HEK293T (cell line): ENCODE measurements around the gene WSB1.
"Not testable (repeated sequence)": the region's sequence is repeated elsewhere in the genome, so short reads cannot be mapped to it uniquely, and the experiment has no call there.

Source experiments
- CTCF ChIA-PET: fragments of 350-600 bp; formaldehyde crosslinking; extraction: SDS; loops from one replicate; lab custom pipeline; 2021; ENCODE audit warnings: antibody characterized with exemption, inconsistent platforms; lab: Yijun Ruan, JAX
- POLR2A ChIA-PET: fragments of 350-600 bp; formaldehyde crosslinking; extraction: SDS; loops from one replicate; lab custom pipeline; 2020; ENCODE audit warnings: antibody characterized with exemption, inconsistent platforms; lab: Yijun Ruan, JAX
- DNase-seq: peaks from one replicate; pipeline ENCODE4 v3.0.0; 2012; ENCODE audit warnings: mixed read lengths; ENCODE audit errors: extremely low spot score
- ARNT ChIP-seq: fragments of 450-650 bp; IDR thresholded peaks from 2 replicates; pipeline ENCODE4 v1.6.1; 2017; ENCODE audit warnings: mild to moderate bottlenecking
- BHLHE40 ChIP-seq: fragments of 450-650 bp; IDR thresholded peaks from 2 replicates; pipeline ENCODE4 v1.6.1; 2016; ENCODE audit warnings: mild to moderate bottlenecking, moderate library complexity, borderline replicate concordance
- CTBP1 ChIP-seq: fragments of 450-650 bp; IDR thresholded peaks from 2 replicates; pipeline ENCODE4 v1.6.1; 2016; ENCODE audit warnings: borderline replicate concordance
- ELF4 ChIP-seq: fragments of 450-650 bp; IDR thresholded peaks from 2 replicates; pipeline ENCODE4 v1.6.1; 2017; ENCODE audit warnings: antibody characterized with exemption
- FOXA1 ChIP-seq: fragments of 450-650 bp; IDR thresholded peaks from 2 replicates; pipeline ENCODE4 v1.6.1; 2016; ENCODE audit warnings: mild to moderate bottlenecking
- FOXK2 ChIP-seq: fragments of 450-650 bp; IDR thresholded peaks from 2 replicates; pipeline ENCODE4 v1.6.1; 2016; ENCODE audit warnings: mild to moderate bottlenecking
- FOXM1 ChIP-seq: fragments of 450-650 bp; IDR thresholded peaks from 2 replicates; pipeline ENCODE4 v1.6.1; 2017; ENCODE audit warnings: mild to moderate bottlenecking, borderline replicate concordance
- HDGF ChIP-seq: fragments of 450-650 bp; IDR thresholded peaks from 2 replicates; pipeline ENCODE4 v1.6.1; 2017; ENCODE audit warnings: antibody characterized with exemption, borderline replicate concordance
- L3MBTL2 ChIP-seq: fragments of 450-650 bp; conservative IDR thresholded peaks from 2 replicates; pipeline ENCODE4 v1.6.1; 2016; ENCODE audit warnings: mild to moderate bottlenecking
- LEF1 ChIP-seq: fragments of 450-650 bp; IDR thresholded peaks from 2 replicates; pipeline ENCODE4 v1.6.1; 2017; ENCODE audit warnings: mild to moderate bottlenecking, borderline replicate concordance
- NFRKB ChIP-seq: fragments of 450-650 bp; IDR thresholded peaks from 2 replicates; pipeline ENCODE4 v1.6.1; 2016; ENCODE audit warnings: mild to moderate bottlenecking, moderate library complexity
- SP1 ChIP-seq: fragments of 450-650 bp; IDR thresholded peaks from 2 replicates; pipeline ENCODE4 v1.6.1; 2017
- SUZ12 ChIP-seq: fragments of 450-650 bp; IDR thresholded peaks from 2 replicates; pipeline ENCODE4 v1.6.1; 2016; ENCODE audit warnings: mild to moderate bottlenecking
- TARDBP ChIP-seq: fragments of 450-650 bp; IDR thresholded peaks from 2 replicates; pipeline ENCODE4 v1.6.1; 2016
- ZNF384 ChIP-seq: fragments of 450-650 bp; IDR thresholded peaks from 2 replicates; pipeline ENCODE4 v1.6.1; 2016
- TF ChIP-seq, protein P1 (sequence below): fragments of 450-650 bp; IDR thresholded peaks from 2 replicates; pipeline ENCODE4 v1.6.1; 2016

Gene WSB1

DNA sequence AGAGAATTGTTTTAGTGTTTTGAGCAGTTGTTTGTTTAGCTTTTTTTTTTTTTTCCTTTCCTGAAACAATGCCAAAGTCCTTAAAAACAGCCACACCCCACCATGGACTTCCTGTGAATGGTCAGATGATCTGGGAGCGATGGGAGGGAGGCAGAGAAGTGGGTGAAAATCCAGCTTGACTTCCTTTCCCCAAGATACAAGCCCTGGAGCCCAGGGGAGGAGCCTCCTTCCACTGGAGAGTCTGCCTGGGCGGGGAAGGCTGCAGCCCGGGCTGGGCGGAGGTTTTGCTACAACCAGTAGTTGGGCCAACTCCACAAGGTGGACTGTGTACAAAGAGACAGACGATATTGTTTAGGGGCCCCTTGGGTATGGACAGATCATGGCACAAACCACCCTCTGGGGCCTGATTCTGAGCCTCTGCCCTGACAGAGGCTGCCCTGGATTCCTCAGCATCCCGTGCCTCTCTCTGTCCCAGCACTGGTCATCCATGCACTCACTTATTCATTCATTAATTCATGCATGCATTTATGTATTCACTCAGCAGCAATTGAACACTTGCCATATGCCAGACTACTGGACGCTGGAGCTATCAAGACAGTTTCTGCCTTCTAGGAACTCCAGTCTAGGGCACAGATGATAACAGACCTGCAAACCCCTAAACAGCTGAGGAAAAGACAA lies 29.8 kb downstream of the WSB1 start:
- ChIA-PET CTCF (no interaction called here), POLR2A (no interaction called here)
- TF ChIP-seq FOXK2 = no peak
- no peak for TF ChIP-seq FOXM1
- TF ChIP-seq BHLHE40 = no peak
- TF ChIP-seq LEF1 = no peak
- no peak for TF ChIP-seq TARDBP
- TF ChIP-seq ZNF384 = no peak
- no peak for TF ChIP-seq CTBP1
- TF ChIP-seq HDGF = no peak
- TF ChIP-seq ELF4 = no peak
- DNase-seq = no peak

GRCh38 chr17:27324771-27325339 lies 30.9 kb downstream of the WSB1 start:
- TF ChIP-seq FOXM1 = no peak
- TF ChIP-seq SP1 = no peak
- no peak for TF ChIP-seq HDGF
- no peak for TF ChIP-seq ARNT
- TF ChIP-seq BHLHE40 = no peak
- no peak for TF ChIP-seq NFRKB
- TF ChIP-seq SUZ12 = no peak
- TF ChIP-seq, protein P1, sequence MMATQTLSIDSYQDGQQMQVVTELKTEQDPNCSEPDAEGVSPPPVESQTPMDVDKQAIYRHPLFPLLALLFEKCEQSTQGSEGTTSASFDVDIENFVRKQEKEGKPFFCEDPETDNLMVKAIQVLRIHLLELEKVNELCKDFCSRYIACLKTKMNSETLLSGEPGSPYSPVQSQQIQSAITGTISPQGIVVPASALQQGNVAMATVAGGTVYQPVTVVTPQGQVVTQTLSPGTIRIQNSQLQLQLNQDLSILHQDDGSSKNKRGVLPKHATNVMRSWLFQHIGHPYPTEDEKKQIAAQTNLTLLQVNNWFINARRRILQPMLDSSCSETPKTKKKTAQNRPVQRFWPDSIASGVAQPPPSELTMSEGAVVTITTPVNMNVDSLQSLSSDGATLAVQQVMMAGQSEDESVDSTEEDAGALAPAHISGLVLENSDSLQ = no peak
- no peak for TF ChIP-seq ZNF384
- no peak for TF ChIP-seq CTBP1
- no peak for TF ChIP-seq ELF4
- ChIA-PET CTCF (no interaction called here), POLR2A (no interaction called here)
- DNase-seq = no peak

- ChIA-PET POLR2A (interaction anchor here (1.8 kb wide), 1 partner anchor 32 kb away, joined by 8 read pairs; the partner anchor contains the start of gene WSB1), CTCF (no interaction called here)
- TF ChIP-seq ZNF384 (no peak), L3MBTL2 (no peak), ARNT (no peak), ELF4 (no peak), FOXK2 (no peak), CTBP1 (no peak), LEF1 (no peak), NFRKB (no peak), TARDBP (no peak), FOXM1 (no peak)
- TF ChIP-seq, protein P1 = no peak
- DNase-seq = no peak
Measured at GRCh38 chr17:27326051-27326450, 32.1 kb downstream of the WSB1 start.

- TF ChIP-seq FOXM1 = no peak
- no peak for TF ChIP-seq FOXA1
- ChIA-PET CTCF (no interaction called here), POLR2A (interaction anchor here (1.8 kb wide), 1 partner anchor 32 kb away, joined by 8 read pairs; the partner anchor contains the start of gene WSB1)
- no peak for DNase-seq
Measured at GRCh38 chr17:27326585-27326984, 32.7 kb downstream of the WSB1 start.

- POLR2A ChIA-PET = interaction anchor here (1.8 kb wide), 1 partner anchor 33 kb away, joined by 8 read pairs; the partner anchor contains the start of gene WSB1
- CTCF ChIA-PET = interaction anchor here (0.6 to 0.8 kb wide), 2 partner anchors 106 to 321 kb away, joined by 3 to 5 read pairs; no protein-coding TSS in a partner anchor
- no peak for DNase-seq
- no peak for TF ChIP-seq ARNT
- TF ChIP-seq BHLHE40 = no peak
- TF ChIP-seq, protein P1 = no peak
- TF ChIP-seq ZNF384 = no peak
- TF ChIP-seq SP1 = no peak
- no peak for TF ChIP-seq L3MBTL2
Measured at GRCh38 chr17:27327397-27327796, 33.5 kb downstream of the WSB1 start.

DNA sequence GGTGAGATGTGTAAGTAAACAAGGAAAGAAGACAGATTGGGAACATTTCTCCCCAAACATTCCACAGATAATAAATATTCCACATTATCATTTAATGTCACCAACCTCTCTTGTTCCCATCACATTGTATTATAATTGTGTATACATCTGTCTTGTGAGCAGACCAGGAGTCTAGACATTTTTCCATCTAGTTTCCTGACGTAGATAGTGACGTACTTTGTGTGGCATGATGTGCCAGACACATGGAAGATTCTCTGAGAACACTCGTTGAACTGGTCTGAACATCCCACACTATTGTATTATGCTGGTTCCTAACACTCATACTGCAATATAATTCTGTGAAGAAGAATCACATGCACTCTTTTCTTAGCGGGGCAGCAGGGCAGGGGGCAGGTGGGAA lies 34.0 kb downstream of the WSB1 start:
- TF ChIP-seq TARDBP (no peak), ARNT (no peak)
- DNase-seq = no peak
- ChIA-PET POLR2A (interaction anchor here (1.8 kb wide), 1 partner anchor 33 kb away, joined by 8 read pairs; the partner anchor contains the start of gene WSB1), CTCF (interaction anchor here (0.6 to 0.8 kb wide), 2 partner anchors 105 to 320 kb away, joined by 3 to 5 read pairs; no protein-coding TSS in a partner anchor)

DNA sequence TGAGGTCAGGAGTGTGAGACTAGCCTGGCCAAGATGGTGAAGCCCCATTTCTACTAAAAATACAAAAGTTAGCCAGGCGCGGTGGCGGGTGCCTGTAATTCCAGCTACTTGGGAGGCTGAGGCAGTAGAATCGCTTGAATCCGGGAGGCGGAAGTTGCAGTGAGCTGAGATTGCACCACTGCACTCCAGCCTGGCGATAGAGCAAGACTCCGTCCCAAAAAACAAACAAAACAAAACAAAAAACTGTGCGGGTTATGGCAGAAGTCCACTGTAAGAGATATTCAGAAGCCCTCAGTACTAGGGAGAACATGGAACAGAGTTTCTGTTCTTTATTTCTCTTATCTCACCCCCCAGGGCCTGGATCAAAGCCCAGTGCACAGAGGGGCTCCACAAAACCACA lies 34.8 kb downstream of the WSB1 start:
- DNase-seq, CTCF ChIA-PET: not testable (repeated sequence)
- POLR2A ChIA-PET = interaction anchor here (1.0 kb wide), 1 partner anchor 35 kb away, joined by 7 read pairs; the partner anchor contains the start of gene WSB1
